ENCODE results near the gene DSP.

DSP gene

GRCh38 chr6:7578931-7579330 lies 37.5 kb downstream of the DSP start:
- no peaks in the 10 kb centered on the region for H3F3A ChIP-seq (ENCODE audit: insufficient read depth, low read length)
- H3K27ac ChIP-seq (ENCODE audit: low read depth, low read length, poor library complexity, severe bottlenecking), result no peak overlapping the region
- no peak overlapping the region for H3K9ac ChIP-seq (ENCODE audit: low read length)
- H3K36me3 ChIP-seq (ENCODE audit: insufficient read depth, low read length), result no peaks in the 10 kb centered on the region
- no peak for TF ChIP-seq CTCF (IDR thresholded peaks at IDR 0.05; ENCODE audit: low read length)
- no peak for TF ChIP-seq EZH2 (IDR thresholded peaks at IDR 0.05; ENCODE audit: borderline replicate concordance, low read length)
- no peak overlapping the region for H3K4me3 ChIP-seq (ENCODE audit: low read depth, low read length, poor library complexity, severe bottlenecking)
- no peaks in the 10 kb centered on the region for H3K9me2 ChIP-seq (ENCODE audit: low read depth, low read length)
- H3K27me3 ChIP-seq (ENCODE audit: insufficient read depth, low read length), result peaks cover 10% of the 10 kb centered on the region; the same call in 1 of the 2 replicates
- no peak overlapping the region for H3K4me2 ChIP-seq (ENCODE audit: low read length)
- no peaks in the 10 kb centered on the region for H3K79me2 ChIP-seq (ENCODE audit: insufficient read depth, low read length)
- no peaks in the 10 kb centered on the region for H3K9me3 ChIP-seq (ENCODE audit: low read length)
- no peak overlapping the region for H2AFZ ChIP-seq (ENCODE audit: low read length)
- H4K20me1 ChIP-seq (ENCODE audit: insufficient read depth, low read length), result no peaks in the 10 kb centered on the region
- no peaks in the 10 kb centered on the region for H3K4me1 ChIP-seq (ENCODE audit: insufficient read depth, low read length, severe bottlenecking)

GRCh38 chr6:7579851-7580250 lies 38.4 kb downstream of the DSP start:
- no peaks in the 10 kb centered on the region for H3K36me3 ChIP-seq (ENCODE audit: insufficient read depth, low read length)
- TF ChIP-seq CTCF (IDR thresholded peaks at IDR 0.05; ENCODE audit: low read length) (no peak), EZH2 (IDR thresholded peaks at IDR 0.05; ENCODE audit: borderline replicate concordance, low read length) (no peak)
- no peaks in the 10 kb centered on the region for H4K20me1 ChIP-seq (ENCODE audit: insufficient read depth, low read length)
- H3K9me3 ChIP-seq (ENCODE audit: low read length), result no peaks in the 10 kb centered on the region
- H3K9ac ChIP-seq (ENCODE audit: low read length), result no peak overlapping the region
- H3K27ac ChIP-seq (ENCODE audit: low read depth, low read length, poor library complexity, severe bottlenecking), result no peak overlapping the region
- H3K9me2 ChIP-seq (ENCODE audit: low read depth, low read length), result no peaks in the 10 kb centered on the region
- H3K27me3 ChIP-seq (ENCODE audit: insufficient read depth, low read length), result peaks cover 10% of the 10 kb centered on the region; the same call in 1 of the 2 replicates
- H3K4me1 ChIP-seq (ENCODE audit: insufficient read depth, low read length, severe bottlenecking), result no peaks in the 10 kb centered on the region
- no peak overlapping the region for H3K4me2 ChIP-seq (ENCODE audit: low read length)
- H2AFZ ChIP-seq (ENCODE audit: low read length), result no peak overlapping the region
- no peaks in the 10 kb centered on the region for H3F3A ChIP-seq (ENCODE audit: insufficient read depth, low read length)
- H3K79me2 ChIP-seq (ENCODE audit: insufficient read depth, low read length), result no peaks in the 10 kb centered on the region
- no peak overlapping the region for H3K4me3 ChIP-seq (ENCODE audit: low read depth, low read length, poor library complexity, severe bottlenecking)

GRCh38 chr6:7580537-7580926 lies 39.1 kb downstream of the DSP start:
- Histone ChIP-seq H3F3A (ENCODE audit: insufficient read depth, low read length) (no peaks in the 10 kb centered on the region), H3K9me2 (ENCODE audit: low read depth, low read length) (no peaks in the 10 kb centered on the region), H3K79me2 (ENCODE audit: insufficient read depth, low read length) (no peaks in the 10 kb centered on the region), H3K4me2 (ENCODE audit: low read length) (no peak overlapping the region), H2AFZ (ENCODE audit: low read length) (no peak overlapping the region), H3K9me3 (ENCODE audit: low read length) (no peaks in the 10 kb centered on the region), H3K4me1 (ENCODE audit: insufficient read depth, low read length, severe bottlenecking) (no peaks in the 10 kb centered on the region), H3K27me3 (ENCODE audit: insufficient read depth, low read length) (peaks cover 10% of the 10 kb centered on the region; the same call in 1 of the 2 replicates), H4K20me1 (ENCODE audit: insufficient read depth, low read length) (no peaks in the 10 kb centered on the region), H3K4me3 (ENCODE audit: low read depth, low read length, poor library complexity, severe bottlenecking) (no peak overlapping the region), H3K27ac (ENCODE audit: low read depth, low read length, poor library complexity, severe bottlenecking) (no peak overlapping the region), H3K36me3 (ENCODE audit: insufficient read depth, low read length) (no peaks in the 10 kb centered on the region), H3K9ac (ENCODE audit: low read length) (no peak overlapping the region)
- no peak for TF ChIP-seq EZH2 (IDR thresholded peaks at IDR 0.05; ENCODE audit: borderline replicate concordance, low read length)
- TF ChIP-seq CTCF (IDR thresholded peaks at IDR 0.05; ENCODE audit: low read length), result no peak
